ENCODE measurements around the gene ABO.
"Not testable (repeated sequence)": the region's sequence is repeated elsewhere in the genome, so short reads cannot be mapped to it uniquely, and the experiment has no call there.

The ABO gene

GRCh38 chr9:133224762-133225161, 50.2 kb downstream of the ABO start:
- H3K27me3 ChIP-seq = no peaks in the 10 kb centered on the region
- H3K4me1 ChIP-seq = peaks cover 6% of the 10 kb centered on the region
- TF ChIP-seq, protein P1, sequence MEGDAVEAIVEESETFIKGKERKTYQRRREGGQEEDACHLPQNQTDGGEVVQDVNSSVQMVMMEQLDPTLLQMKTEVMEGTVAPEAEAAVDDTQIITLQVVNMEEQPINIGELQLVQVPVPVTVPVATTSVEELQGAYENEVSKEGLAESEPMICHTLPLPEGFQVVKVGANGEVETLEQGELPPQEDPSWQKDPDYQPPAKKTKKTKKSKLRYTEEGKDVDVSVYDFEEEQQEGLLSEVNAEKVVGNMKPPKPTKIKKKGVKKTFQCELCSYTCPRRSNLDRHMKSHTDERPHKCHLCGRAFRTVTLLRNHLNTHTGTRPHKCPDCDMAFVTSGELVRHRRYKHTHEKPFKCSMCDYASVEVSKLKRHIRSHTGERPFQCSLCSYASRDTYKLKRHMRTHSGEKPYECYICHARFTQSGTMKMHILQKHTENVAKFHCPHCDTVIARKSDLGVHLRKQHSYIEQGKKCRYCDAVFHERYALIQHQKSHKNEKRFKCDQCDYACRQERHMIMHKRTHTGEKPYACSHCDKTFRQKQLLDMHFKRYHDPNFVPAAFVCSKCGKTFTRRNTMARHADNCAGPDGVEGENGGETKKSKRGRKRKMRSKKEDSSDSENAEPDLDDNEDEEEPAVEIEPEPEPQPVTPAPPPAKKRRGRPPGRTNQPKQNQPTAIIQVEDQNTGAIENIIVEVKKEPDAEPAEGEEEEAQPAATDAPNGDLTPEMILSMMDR (IDR thresholded peaks at IDR 0.05; ENCODE audit: low read depth, low read length) = no peak
- no peaks in the 10 kb centered on the region for H3K9me3 ChIP-seq
- H3K36me3 ChIP-seq = no peaks in the 10 kb centered on the region
- H3K4me3 ChIP-seq (ENCODE audit: low read depth, low read length) = no peak overlapping the region
- no peak for DNase-seq

- H3K36me3 ChIP-seq; H3K4me3 ChIP-seq (ENCODE audit: low read depth, low read length); DNase-seq; H3K27me3 ChIP-seq; H3K4me1 ChIP-seq; H3K9me3 ChIP-seq: not testable (repeated sequence)
Measured at GRCh38 chr9:133223159-133223756, 51.7 kb downstream of the ABO start.

- not testable (repeated sequence) for DNase-seq; H3K27me3 ChIP-seq; H3K9me3 ChIP-seq; H3K4me1 ChIP-seq; H3K4me3 ChIP-seq (ENCODE audit: low read depth, low read length); H3K36me3 ChIP-seq
Measured at GRCh38 chr9:133221994-133222393, 53.0 kb downstream of the ABO start.

DNA sequence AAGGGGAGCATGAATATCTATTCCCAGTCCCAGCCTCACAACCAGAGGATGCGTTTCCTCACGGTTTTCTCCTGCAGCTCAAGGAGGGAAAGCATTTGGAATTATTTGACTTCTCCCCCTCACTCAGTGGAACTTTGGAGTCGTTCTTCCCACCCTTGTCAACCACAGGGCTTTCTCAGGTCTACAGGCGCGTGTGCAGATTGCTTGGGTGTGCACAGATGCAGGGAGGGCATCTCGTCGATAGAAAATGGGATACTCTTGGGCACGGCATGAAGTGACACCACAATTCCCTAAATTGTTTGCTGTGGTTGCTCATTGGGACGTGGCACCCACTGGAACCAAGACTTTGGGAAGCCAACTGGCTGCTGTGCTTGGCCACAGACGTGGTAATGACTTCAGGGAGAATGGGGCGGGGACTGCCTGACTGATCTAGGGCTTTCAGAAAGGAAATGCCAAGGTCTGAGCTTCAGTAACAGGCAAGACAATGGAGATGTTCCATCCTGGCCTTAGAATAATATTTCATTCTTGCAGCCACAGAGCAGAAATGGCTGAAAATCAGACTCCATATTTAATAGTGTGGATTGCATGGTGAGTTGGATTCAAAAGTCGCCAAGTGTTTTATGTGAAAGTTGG, 53.7 kb downstream of the ABO start:
- no peak for DNase-seq
- no peaks in the 10 kb centered on the region; the same call in 1 of the 2 replicates for H3K4me1 ChIP-seq
- H3K27me3 ChIP-seq = no peaks in the 10 kb centered on the region
- H3K4me3 ChIP-seq (ENCODE audit: low read depth, low read length) = no peak overlapping the region
- TF ChIP-seq, protein P1 (IDR thresholded peaks at IDR 0.05; ENCODE audit: low read depth, low read length) = no peak
- no peaks in the 10 kb centered on the region for H3K9me3 ChIP-seq
- no peaks in the 10 kb centered on the region for H3K36me3 ChIP-seq

- peaks cover 11% of the 10 kb centered on the region for H3K4me1 ChIP-seq
- not testable (repeated sequence) for H3K9me3 ChIP-seq; H3K36me3 ChIP-seq; H3K4me3 ChIP-seq (ENCODE audit: low read depth, low read length); H3K27me3 ChIP-seq; DNase-seq
Measured at GRCh38 chr9:133218049-133218975, 56.7 kb downstream of the ABO start.

- H3K9me3 ChIP-seq; DNase-seq; H3K27me3 ChIP-seq; H3K36me3 ChIP-seq; H3K4me3 ChIP-seq (ENCODE audit: low read depth, low read length): not testable (repeated sequence)
- H3K4me1 ChIP-seq = peaks cover 11% of the 10 kb centered on the region
Measured at GRCh38 chr9:133217333-133217988, 57.5 kb downstream of the ABO start.

DNA sequence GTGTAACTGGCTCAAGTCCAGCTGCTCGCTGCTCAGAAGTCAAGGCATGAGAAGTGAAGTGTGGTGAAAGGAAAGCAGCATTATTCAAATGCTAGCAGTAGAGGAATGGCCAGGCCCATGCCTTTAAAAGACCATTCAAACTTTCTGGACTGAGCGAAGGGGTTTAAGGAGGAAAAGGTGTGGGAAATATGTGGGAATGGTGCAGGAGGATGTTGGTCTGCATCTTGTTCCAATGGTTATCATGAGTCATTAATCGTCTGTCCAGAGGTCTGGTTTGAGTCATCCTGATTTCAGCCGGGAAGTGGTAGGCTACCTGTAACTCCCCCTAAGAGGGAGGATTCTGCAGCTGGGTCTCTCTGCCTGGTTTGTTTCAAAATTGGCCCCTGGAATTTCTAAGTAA, 60.7 kb downstream of the ABO start:
- not testable (repeated sequence) for H3K9me3 ChIP-seq, H3K27me3 ChIP-seq
- peak; percentile 56 for DNase-seq

GRCh38 chr9:133210609-133211008, 64.4 kb downstream of the ABO start:
- TF ChIP-seq, protein P1 (IDR thresholded peaks at IDR 0.05; ENCODE audit: low read depth, low read length) = no peak
- Histone ChIP-seq H3K36me3 (no peaks in the 10 kb centered on the region), H3K4me1 (peaks cover 11% of the 10 kb centered on the region), H3K9me3 (no peaks in the 10 kb centered on the region; the same call in 1 of the 2 replicates), H3K4me3 (ENCODE audit: low read depth, low read length) (no peak overlapping the region), H3K27me3 (no peaks in the 10 kb centered on the region)
- DNase-seq = no peak

More for the DNA sequence above, 60.7 kb downstream of the ABO start:
- not testable (repeated sequence) for H3K4me3 ChIP-seq (ENCODE audit: low read depth, low read length); H3K36me3 ChIP-seq
- peaks cover 11% of the 10 kb centered on the region for H3K4me1 ChIP-seq
